MV-4-11 (cell line): ENCODE data around the gene PLXNA1.

Source experiments
- DNase-seq: peaks from one replicate; lab custom pipeline; 2025; lab: John Stamatoyannopoulos, UW

PLXNA1 gene

DNA sequence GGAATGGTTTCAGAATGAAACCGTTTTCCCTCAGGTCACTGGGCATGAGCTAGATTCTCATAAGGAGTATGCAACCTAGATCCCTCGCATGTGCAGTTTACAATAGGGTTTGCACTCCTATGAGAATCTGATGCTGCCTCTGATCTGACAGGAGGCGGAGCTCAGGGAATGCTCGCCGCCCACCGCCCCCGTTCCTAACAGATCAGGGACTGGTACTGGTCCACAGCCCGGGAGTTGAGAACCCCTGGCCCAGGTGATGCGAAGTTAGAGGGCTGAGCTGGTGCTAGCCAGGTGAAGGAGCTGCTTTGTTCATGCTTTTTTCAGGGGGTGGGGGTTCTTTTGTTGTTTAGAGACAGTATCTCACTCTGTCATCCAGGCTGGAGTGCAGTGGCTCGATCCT, 15.5 kb upstream of the PLXNA1 start:
- no peak for DNase-seq

DNA sequence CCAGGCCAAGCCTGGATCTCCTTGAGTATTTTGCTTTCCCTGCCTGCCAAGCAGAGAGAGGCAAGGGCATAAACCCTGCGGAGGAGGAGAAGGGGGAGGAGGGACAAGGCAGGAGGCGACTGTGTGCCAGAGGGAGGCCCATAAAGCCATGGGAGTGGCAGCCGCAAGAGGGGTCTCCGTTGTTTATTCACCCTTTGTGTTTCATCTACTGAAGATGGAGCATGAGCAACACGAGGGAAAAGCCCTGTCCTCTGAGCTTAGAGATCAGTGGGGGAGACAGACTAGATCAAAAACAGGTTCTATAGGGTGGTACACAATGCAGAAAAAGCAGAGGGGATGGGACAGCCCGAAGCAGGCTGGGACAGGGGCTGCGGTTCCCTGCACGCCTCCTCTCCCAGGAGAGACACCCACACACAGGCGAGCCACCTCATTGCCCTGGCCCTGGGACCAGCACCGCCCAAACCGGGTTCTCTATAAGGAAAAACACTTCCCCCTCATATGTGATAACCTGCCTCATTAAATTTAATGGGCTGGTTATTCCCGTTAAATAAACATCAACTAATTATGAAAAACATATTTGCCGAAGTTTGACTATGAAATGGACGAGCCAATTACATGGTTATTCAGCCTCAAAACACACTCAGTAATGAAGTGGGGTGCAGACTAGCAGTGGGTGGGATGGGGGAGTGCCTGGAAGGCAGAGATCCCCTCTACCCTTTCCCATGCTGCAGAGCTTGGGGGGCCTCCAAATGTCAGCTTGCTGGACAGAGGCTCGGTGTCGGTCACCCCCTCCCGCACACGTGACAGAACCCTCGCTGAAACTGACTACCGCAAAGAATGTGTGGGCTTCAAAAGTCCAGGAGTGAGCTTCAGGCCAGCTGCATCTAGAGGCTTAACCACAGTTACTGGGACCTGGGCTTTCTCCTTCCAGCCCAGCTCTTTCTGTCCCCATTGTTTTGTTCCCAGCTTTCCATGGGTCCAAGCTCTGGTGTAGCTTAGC, 14.2 kb upstream of the PLXNA1 start:
- DNase-seq = no peak

DNA sequence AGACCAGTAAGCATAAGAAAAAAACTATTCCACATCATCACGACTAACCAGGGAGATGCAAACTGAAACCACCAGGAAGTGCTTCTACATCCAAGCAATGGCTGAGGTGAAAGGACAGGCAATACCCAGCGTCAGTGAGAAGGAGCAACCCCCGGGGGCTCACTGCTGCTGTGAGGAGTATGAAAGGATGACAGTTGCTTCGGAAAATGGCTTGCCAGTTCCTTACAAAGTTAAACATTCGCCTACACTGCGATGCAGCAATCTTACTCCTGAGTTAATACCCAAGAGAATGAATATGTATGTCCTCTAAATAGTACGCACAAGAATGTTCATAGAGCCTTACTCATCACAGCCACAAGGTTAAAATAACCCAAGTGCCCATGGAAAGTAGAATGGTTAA, 13.3 kb upstream of the PLXNA1 start:
- no peak for DNase-seq

DNA sequence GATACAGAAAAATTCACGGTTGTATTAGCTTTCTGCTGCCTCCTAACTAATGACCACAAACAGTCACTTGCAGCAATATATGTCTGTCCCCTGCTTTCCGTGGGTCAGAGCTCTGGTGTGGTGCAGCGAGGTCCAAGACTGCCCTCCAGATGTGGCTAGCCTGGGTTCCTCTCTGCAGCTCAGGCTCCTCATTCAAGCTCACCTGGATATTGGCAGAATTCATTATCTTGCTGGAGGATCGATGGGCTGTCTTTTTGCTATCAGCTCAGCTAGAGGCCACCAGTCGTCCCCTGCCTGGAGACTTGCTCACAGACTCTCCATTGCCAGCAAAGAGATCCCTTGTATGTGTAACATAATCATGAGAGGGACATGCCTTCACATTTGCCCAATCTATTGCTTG, 12.8 kb upstream of the PLXNA1 start:
- no peak for DNase-seq

DNA sequence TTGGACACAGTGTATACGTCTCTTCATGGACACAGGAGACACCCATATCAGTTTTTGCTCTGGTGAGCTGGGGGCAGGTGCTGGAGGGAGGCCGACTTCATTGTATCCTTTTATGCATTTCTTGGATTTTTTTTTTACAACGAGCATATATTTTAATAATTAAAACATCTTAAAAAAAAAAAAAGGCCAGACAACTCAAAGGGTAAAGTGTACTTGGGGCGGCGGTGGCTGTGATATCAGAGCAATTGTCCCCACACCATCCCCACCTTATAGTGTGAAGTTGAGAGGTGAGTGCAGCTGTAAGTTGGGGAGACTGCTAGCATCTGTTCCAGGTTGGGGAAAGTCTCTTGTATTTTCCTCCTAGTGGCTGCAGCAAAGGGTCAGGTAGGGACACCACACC, 12.0 kb upstream of the PLXNA1 start:
- DNase-seq = no peak

DNA sequence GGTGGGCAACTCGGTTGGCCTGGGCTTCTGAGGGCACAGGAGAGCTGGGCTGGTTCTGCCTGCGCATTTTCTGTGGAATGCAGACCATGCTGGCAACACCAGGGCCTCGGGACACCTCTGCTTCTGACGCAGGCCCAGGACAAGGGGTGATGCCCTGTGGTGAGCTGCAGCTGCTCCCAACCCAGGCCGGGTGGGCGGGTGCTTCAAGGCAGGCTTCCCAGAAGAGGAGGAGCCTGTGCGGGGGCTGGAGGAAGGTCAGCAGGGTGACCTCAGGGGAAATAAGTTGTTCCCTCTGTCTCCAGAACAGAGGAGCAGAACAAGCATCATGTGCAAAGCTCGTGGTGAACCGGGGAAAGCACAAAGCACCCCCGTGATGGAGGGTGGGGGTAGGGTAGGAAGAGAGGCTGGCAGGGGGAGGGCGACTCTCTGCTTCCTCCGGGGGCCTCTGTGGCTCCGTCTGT, 11.0 kb upstream of the PLXNA1 start:
- peak; percentile 15 for DNase-seq

DNA sequence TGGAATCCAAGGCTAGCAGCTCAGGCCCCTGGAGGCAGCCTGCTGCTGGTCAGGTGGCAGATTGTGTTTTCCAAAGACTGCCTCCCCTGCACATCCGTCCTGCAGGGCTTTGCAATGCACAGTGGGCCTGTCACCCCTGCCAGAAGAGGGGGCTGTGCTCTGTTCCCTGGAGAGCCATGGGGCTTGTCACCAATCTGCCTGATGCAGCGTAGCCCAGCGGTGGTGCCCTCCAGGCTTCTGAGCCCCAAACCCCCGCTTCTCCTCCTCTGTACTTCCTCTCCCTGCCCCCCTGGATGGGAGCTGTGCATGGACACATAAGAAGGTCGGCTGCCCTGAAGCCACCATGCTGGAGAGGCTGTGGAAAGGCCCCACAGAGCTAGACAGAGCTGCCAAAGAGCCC, 10.0 kb upstream of the PLXNA1 start:
- no peak for DNase-seq

DNA sequence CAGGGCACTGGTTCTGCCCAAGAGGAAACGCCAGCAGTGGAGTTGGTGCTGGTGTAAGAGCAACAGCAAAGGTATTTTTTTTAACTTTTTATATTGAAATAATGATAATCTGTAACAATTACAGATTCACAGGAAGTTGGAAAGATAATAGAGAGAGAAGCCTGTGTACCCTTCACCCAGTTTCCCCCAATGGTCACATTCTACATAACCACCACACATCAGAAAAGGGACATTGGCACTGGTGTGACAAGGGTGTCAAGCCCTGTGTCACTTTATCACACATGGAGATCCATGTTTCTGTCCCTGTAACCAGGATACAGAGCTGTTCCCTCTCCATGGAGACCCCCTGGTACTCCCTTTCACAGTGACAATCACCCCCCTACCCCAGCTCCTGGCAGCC, 9.1 kb upstream of the PLXNA1 start:
- no peak for DNase-seq

DNA sequence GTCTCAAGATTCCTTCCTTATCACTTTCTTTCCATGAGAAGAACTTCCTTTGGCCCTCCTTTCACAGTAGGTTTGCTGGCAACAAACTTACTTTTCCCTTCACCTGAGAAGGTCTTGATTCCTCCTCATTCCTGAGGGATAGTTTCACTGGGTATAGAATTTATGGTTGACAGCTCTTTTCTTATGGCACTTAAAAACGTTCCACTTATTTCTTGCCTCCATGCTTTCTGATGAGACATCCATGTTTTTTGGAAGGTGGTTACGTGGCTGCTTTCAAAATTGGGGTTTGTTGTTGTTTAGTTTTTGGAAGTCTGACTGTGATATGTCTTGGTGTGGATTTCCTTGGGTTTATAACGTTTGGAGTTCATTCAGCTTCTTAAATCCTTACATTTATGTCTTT, 8.2 kb upstream of the PLXNA1 start:
- DNase-seq = no peak

DNA sequence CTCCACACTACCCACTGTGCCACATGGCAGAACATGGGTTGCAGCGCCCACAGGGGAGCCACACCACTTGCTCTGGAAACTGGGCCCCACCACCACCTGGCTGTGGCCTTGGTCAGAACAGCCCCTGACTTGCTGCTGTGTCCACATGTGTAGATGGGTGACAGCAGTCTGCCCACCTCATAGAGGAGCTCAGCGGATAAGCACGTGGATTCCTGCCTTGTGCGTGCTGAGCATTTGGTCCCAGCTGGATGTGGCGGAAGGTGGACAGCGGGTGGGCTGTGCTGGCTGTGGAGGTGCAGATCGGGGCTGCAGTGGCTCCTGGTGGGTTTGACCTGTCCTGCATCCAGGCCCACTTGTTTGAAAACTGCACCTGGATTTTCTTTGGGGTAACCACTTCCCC, 6.0 kb upstream of the PLXNA1 start:
- DNase-seq = no peak

DNA sequence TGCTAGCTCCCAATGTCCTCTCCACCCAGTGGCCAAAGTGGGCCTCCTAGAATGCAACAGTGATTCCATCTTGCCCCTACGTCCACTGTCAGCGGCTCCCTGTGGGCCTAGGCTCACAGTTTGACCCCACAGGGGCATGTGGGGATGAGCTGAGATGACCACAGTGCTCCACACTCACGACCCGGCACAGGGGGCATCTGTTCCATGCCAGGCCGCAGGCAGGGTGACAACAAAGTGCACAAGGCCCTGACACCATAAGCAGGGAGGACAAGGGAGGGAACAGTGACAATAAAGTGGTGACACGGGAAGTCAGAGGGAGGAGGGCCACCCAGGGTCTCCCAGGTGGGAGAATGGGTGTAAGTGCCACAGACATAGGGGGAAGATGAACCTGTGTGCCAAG, 5.1 kb upstream of the PLXNA1 start:
- DNase-seq = no peak

DNA sequence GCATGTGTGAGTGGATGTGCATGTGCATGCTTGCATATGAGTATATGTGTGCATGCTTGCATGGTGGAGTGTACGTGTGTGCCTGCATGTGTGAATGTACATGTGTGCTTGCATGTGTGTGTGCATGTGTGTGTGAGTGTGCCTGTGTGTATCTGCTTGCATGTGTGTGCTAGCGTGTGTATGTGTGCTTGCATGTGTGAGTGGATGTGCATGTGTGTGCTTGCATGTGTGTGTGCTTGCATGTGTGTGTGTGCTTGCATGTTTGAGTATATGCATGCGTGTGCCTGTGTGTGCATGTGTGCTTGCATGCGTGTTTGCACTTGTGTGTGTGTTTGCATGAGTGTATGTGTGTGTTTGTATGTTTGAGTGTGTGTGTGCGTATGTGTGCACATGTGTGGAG, 4.6 kb upstream of the PLXNA1 start:
- no peak for DNase-seq

DNA sequence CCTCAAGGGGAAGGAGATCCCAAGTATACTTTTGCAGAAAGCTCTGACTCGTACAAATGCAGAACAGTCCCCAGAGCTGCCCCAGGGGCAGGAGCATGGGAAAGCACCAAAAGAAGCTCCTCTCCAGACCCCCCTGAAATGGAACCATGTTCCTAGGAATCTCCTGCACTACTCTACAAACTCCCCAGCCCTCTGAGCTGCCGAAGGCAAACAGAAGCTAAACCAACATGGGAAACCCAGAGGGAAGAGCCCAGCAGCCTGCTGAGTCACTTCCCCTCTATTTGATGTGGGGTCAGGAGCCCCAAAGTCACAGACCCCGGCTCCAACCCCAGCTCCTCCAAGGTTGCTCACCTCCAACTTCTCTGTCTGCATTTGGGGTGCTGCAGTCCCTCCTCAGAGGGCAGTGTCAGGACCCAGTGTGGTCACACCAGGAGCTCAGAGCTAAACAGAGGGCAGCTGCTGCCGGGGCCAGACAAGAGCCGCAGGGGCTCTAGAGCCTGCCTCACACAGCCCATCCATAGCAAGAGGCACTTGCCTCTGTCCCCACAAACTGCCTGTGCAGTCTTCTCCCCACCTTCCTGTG, 3.8 kb upstream of the PLXNA1 start:
- no peak for DNase-seq

DNA sequence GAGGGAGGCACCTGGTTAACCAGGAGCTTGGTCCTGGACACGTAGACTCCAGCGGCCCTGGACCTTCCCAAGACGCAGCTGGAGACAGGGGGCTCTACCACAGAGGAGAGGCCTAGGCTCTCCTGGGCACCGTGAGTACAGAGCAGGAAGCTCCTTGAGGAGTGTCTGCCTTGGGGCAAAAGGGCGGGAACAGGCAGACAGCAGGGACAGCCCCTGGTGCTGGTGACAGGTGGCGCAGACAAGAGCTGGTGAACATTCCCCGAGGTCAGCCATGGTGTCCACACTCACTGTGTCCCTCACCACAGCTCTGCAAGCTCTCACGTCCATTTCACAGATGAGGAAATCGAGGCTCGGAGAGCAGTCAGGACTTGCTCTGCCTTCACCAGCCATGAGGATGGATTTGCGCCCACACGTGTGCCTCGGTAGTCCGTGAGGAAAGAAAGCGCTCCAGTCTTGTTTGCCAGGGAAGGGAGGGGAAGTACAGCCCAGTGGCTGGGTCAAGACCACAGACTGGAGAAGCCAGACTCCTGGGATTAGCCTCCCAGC, 2.6 kb upstream of the PLXNA1 start:
- DNase-seq = no peak

DNA sequence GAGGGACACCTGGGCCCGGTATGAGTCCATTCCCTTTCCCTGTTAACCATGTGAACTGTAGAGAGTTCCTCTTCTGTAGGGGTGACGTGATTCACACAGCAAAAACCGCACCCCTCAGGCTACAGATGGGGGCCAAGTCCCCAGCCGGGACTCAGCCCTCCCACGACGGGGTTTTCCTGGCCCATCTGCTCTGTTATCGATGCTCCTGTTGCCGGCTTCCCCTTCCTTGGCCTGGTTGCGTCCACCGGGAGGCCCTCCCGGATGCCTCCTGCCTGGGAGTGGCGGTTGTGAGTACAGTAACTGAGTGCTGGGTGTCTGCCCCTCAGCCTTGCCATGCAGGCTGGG, 817 bp upstream of the PLXNA1 start:
- peak; percentile 48 for DNase-seq

DNA sequence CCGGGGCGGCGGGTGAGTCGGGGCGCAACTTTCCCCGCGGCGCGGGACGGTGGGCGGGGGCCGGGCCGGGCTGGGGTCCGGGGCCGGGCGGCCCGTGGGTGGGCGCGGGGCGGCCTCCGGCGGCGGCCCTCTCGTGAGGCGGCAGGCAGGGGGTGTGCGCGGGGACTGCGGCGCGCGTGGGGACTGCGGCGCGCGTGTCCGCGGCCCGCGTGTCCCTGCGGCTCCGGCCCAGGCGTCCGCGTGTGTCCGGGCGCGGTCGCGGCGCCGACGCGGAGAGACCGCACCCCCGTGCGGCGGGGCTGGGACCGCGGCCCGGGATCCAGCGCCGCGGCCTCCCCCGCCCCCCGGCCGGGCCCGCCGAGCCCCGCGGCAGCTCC, 349 bp downstream of the PLXNA1 start:
- DNase-seq = no peak

DNA sequence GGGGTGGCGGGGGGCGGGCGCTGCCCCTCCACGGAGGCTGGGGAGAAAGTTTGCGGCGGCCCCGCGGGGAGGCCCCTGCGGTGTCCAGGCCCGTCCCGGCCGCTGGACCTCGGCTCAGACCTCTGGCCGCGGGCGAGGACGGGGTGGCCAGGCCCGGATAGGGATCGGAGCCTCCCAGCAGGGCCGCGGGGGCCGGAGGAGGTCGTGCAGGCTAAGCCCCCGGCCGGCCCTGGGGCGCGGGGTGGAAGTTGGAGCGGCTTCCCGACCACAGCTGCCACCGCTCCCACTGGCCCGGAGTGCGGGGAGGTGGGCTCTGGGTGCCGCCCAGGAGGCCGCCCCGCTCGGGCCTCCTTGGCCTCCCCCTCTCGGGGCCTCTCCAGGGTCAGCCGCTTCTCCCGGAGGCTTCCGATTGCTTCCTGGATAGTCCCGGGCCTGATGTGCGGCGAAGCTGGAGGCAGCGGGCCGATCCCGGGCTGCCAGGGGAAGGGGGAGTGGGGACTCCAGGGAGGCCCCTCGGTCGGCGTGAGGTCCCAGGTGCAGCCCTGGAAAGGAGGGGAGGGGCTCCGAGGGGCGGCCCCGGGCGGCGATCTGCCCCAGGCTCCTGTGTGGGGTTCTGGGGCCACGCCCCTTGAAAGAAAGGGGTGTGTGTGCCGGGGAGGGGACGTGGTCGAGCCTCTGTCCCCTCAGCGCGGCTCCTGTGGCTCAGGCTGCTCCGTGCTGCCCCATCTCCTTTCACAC, 907 bp downstream of the PLXNA1 start:
- no peak for DNase-seq

DNA sequence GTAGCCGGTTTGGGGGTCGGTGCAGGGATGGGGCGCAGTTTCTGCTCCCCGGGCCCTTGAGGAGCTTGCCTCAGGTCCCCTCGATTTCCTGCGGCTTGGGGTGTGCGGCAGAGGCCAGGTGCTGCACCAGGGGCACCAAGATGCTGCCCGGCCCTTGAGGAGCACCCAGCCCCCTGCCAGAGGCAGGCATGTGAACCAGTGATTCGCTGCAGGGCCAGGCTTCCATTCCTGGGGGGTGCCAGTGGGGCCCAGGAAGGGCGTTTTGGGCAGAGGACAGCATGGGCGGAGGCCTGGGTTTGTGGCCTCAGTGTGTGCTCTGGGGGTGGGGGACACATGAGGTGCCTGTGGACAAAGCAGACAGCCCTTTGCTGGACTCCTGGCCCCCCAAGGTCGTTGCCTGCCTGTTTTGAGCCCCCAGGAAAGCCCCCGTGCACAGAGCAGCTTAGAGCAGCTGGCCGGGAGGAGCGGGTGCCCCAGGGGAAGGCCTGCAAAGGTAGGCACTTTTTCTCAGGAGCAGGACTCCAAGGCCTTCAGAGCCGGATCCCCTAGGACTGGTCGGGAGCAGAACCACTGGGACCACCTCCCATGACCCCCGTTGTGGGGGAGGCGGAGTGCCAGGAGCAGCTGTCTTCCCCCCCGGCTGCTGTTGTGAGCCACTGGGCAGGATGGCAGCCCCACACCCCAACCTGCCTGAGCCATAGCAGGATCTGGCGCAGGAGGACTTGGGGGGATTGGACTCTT, 1.6 kb downstream of the PLXNA1 start:
- no peak for DNase-seq

DNA sequence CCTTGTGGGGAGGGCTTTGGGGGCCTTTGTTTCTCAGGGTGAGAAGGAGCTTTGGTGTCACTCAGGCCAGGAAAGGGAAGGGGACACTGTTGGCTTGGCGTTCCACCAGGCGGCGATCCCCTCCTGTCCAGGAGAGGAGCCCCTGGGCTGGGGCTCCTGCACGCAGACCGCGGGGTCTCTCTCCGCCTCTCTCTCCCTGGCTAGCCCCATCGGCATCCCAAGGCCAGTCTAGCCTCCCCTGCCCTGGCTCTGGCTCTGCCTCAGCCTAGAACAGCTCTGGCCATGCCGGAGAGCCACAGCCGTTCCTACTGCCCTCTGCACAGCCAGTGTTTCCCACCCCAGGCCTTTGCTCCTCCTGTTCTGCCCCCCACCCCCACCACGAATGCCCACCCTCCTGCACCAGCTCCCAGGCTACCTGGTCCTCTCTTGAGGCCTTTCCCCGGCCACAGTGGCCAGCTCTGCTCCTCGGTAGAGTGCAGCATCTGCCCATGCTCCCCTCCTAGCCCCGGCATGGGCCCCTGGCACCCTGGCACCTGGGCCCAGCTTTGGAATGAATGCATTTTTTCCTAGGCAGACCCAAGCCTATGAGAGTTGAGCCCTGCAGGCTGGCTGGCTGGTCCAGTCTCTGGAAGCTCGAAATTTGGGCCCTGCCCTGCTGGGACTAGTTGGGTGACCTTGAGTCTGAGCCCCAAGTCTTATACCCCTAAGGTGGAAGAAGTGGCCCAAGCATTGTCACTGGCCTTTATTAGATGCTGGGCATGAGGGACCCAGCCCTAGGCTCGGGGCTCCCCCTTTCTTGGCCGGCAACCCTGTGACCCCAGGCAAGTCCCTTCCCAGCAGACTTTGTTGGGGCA, 2.4 kb downstream of the PLXNA1 start:
- no peak for DNase-seq

DNA sequence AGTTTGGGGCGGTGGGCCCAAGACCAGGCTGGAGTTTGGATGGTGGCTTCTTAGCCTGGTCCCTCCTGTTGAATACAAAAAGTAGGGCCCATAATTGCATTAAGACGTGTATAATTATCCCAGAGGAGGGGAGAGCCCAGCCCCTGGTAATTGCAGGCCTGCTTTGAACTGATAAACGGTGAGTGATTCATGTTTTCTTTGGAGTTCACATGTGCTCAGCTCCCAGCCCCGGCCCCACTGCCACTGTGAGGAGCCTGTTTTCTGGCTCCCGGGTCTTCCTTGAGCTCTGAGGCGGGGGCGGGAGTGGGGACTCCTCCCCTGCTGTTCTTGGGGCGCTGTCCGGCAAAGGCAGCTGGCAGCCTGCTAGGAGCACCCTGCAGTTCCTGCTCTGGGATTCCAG, 3.1 kb downstream of the PLXNA1 start:
- DNase-seq = no peak

DNA sequence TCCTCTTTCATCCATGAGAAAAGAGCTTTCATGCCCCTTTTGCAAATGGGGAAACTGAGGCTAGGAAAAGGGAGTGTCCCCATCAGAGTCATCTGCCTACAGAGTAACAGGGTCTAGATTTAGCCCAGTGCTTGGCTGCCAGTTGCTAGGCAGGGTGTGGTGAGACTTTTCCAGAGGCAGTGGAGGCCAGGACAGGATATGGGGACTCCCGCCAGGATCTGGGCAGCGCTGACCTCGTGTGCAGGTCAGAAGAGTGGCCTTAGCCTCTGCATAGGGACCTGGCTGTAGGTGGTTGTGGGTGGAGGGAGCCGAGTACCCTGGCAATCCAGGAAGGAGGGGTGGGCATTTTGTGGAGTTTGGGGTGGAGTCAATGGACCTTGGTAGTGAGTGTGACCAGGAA, 4.2 kb downstream of the PLXNA1 start:
- DNase-seq = no peak
